HG03521 (cell line): ENCODE measurements around the gene CTNND2.

Experiments used
- ATAC-seq: cut with Tn5 transposase; IDR thresholded peaks from one replicate; pipeline ENCODE4 v1.9.1; 2021; ENCODE audit warnings: mild to moderate bottlenecking, moderate library complexity; ENCODE audit not compliant: unreplicated experiment

The CTNND2 gene

DNA sequence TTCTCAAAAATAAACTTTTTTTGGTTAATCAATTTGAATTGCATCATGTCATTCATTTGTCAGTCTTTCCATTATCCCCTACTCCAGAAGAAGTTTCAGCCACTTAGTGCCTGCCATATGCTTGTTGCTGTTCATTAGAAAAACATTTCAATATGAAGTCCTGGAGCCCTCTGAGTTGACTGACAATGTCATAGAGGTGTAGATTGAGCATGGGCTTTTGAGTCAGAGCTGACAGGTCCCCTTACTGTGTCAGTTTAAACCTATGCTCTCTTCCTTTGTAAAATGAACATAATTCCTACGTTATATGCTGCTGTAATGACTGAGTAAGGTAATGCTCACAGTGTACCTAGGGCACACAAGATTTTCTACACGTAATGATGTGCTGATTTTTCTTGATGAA is 114.0 kb downstream of the CTNND2 start:
- no peak for ATAC-seq

DNA sequence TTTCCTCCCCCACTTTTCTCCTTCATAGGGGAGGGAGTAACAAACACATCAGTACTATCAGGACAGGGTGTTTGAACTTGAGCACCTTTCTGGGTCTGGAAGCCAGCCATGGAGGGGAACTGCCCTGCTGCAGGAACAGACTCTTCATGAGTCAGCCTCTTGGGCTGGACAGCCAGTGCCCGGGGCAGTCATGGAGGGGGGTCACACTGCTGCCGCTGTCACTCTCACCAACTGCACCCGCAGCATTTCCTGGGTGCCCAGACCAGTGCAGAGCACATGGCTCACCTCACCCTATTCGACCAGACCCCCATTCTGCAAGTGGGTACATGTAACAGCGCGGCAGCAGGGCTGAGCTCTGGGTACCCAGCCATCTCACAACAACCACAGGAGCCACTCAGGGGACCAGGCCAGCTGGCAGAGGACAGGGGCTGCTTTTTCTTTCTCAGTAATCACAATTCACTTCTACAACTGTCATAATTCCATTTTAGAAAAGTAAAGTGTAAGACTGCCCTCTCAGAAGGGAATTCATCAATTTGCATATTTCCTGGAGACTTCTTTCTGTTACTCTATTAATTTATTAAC is 118.4 kb downstream of the CTNND2 start:
- no peak for ATAC-seq

DNA sequence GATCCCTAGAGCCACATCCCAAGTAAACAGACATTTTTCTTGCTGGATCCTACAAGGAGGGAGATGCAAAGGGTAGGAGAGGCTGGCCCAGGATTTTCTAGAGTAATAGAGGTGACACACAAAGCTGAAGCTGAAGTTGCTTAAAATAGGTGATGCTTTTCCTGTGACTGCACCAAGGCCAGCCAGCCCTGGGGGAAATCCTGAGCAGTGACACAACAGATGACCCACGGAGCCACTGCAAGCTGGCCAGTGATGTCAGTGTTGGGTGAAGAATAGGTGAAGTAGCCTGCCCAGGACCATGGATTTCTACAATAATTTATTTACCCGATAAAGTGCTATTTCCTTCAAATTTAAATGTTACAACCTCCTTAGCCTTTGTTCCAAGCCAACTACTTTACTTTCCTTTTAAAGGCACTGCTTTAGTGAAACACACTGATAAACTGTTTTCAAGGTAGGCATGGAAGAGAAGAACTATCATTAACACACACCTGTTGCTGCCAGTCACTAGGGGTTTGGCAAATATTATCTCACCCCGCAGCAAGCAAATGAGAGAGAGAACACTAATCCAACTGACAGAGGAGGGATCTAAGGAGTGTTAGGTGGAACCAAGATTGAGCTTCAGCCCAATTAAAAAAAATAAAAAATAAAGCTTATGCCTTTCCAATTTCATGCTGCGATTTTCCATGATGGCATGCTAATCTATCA is 123.5 kb downstream of the CTNND2 start:
- ATAC-seq: no peak

GRCh38 chr5:11777096-11777495 is 127.2 kb downstream of the CTNND2 start:
- no peak for ATAC-seq

DNA sequence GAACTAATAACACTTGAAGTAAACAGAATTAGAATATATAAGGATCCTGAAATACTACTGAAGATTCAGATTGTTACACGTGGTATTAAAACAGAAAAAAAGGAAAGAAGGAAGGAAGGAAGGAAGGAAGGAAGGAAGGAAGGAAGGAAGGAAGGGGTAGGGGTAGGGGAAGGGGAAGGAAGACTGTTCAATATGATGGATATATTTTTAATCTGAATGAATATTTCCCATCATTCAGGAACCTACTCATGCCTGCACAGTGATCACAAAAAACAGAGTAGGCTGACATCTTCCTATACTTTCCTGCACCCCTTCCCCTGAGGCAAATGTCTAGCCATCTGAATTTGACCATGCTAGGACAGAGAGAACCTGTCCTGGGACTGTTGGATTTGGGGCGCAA is 133.9 kb downstream of the CTNND2 start:
- no peak for ATAC-seq

GRCh38 chr5:11760934-11761603 is 143.2 kb downstream of the CTNND2 start:
- ATAC-seq: no peak

GRCh38 chr5:11758321-11758720 is 145.9 kb downstream of the CTNND2 start:
- no peak for ATAC-seq

DNA sequence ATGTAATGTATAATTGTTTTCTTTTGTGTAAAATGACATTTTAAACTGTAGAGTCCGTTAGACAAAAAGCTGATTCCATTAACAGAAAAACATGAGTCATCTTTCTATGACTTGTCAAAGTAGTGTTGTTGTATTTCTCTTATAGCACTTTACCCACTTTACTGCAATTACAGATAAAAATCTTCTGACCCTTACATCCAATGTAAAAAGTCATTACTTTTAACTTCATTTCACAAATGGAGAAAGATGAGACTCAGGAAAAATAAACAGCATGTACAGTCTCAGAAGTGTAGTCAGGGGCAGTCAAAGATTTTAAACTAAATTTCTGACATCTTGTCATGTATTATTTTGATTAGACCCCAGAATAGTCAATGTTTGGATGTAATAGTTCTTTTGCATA is 146.6 kb downstream of the CTNND2 start:
- no peak for ATAC-seq

- ATAC-seq: no peak
These were observed 167.2 kb downstream of the CTNND2 start for GRCh38 chr5:11737010-11737409.

- no peak for ATAC-seq
These were observed 169.9 kb downstream of the CTNND2 start for GRCh38 chr5:11734369-11734768.

DNA sequence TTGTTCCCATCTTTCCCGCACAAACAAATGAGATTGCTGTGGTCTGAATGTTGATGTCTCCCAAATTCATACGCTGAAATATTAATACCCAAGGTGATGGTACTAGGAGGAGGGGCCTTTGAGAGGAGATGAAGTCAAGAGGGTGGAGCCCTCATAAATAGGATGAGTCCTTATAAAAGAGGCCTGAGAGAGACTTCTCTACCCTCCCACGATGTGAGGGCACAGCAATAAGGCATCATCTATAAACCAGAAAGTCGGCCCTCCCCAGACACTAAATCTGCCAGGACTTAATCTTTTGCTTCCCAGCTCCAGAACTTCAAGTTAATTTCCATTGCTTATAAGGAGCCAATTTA is 170.4 kb downstream of the CTNND2 start:
- ATAC-seq: no peak

GRCh38 chr5:11733185-11733839 is 170.9 kb downstream of the CTNND2 start:
- no peak for ATAC-seq

- no peak for ATAC-seq
These were observed 179.3 kb downstream of the CTNND2 start for GRCh38 chr5:11724940-11725339.

DNA sequence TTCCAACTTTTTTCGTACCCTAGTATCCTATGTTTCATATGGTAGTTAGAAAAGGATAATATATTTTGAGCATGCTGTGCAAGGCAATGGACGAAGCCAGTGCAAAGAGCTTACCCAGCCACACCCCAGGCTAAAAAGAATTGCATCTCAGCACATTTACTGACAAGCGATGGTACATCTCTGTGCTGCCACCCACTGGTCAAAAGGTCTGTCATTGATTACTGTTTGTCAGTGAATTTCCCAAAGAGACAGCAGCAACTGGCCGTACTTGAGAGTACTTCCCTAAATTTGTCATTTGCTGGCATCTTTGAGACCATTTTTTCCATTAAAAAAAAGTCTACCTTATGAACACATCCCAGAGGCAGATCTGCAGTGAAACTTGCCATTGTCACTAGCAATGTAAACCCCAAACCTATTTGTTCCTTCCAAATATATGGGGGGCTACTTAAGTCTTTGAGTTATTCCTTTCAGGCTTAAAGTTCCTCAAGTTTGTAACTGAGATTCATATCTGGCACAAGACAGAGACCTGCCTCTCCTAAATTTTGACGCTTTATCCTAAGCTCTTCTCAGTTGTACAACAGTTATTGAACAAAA is 184.3 kb downstream of the CTNND2 start:
- ATAC-seq: no peak

- ATAC-seq: no peak
These were observed 188.6 kb downstream of the CTNND2 start for GRCh38 chr5:11715461-11716196.

DNA sequence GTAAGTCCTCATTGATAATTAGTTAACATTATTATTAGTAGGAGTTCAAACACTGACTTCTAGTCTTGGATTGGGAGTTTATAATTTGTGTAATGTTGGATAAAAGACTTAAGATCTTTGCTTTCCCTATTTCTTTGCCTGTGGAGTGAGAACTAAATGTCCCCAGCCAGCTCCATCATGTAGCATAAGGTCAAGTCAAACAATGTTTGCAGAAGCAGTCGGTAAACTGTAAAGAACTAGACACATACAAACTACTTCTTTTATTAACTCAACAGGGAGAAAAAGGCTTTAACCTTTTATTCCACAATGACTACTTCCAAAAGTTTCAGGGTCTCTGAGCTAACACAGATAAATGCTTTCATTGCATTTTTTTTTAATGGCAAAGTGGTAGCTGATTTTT is 192.3 kb downstream of the CTNND2 start:
- no peak for ATAC-seq

GRCh38 chr5:11709021-11709420 is 195.2 kb downstream of the CTNND2 start:
- no peak for ATAC-seq

DNA sequence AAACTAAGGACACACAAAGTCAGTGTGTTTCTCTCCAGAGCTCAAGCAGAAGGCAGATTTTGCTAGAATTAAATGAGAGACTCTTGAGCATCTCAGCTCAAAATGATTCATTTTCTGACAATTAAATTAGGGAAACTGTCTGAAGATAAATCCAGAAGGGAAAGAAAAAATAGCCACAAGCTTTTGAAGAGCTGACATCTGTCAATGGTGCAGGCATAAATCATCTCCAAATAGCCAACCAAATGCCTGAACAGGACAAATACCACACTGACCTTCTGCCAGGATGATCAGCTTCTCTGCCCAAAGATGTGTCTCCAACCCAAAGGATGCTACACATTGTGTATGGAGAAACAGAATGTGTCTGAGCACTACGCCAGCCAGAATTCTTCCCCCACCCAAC is 199.3 kb downstream of the CTNND2 start:
- no peak for ATAC-seq

GRCh38 chr5:11700391-11700790 is 203.9 kb downstream of the CTNND2 start:
- no peak for ATAC-seq

DNA sequence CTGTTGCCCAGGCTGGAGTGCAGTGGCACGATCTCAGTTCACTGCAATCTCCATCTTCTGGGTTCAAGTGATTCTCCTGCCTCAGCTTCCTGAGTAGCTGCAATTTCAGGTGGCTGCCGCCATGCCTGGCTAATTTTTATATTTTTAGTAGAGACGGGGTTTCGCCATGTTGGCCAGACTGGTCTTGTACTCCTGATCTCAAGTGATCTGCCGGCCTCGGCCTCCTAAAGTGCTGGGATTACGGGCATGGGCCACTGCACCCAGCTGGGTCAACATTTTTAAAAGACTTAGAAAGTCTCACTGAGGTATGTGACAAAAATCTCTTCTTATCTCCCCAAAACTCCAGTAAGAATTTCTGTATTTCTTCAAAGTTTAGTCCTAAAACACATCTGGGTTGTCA is 211.6 kb downstream of the CTNND2 start:
- no peak for ATAC-seq

GRCh38 chr5:11687498-11687897 is 216.7 kb downstream of the CTNND2 start:
- no peak for ATAC-seq
